HG02571 (cell line): Measurements from ENCODE around the gene MYG1.

Source experiments
- ATAC-seq: cut with Tn5 transposase; IDR thresholded peaks from one replicate; pipeline ENCODE4 v1.9.1; 2021; ENCODE audit warnings: mild to moderate bottlenecking, moderate library complexity; ENCODE audit not compliant: unreplicated experiment

Gene MYG1, protein sequence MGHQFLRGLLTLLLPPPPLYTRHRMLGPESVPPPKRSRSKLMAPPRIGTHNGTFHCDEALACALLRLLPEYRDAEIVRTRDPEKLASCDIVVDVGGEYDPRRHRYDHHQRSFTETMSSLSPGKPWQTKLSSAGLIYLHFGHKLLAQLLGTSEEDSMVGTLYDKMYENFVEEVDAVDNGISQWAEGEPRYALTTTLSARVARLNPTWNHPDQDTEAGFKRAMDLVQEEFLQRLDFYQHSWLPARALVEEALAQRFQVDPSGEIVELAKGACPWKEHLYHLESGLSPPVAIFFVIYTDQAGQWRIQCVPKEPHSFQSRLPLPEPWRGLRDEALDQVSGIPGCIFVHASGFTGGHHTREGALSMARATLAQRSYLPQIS

GRCh38 chr12:53299454-53300180 lies at the start of gene MYG1:
TSS of gene MYG1 (plus strand) at chr12:53299695. CDS start at chr12:53299738, 43 bp downstream.
- peak; percentile 69 for ATAC-seq

GRCh38 chr12:53251477-53252348 lies 47.8 kb upstream of the MYG1 start:
- ATAC-seq: peak; percentile 75

DNA sequence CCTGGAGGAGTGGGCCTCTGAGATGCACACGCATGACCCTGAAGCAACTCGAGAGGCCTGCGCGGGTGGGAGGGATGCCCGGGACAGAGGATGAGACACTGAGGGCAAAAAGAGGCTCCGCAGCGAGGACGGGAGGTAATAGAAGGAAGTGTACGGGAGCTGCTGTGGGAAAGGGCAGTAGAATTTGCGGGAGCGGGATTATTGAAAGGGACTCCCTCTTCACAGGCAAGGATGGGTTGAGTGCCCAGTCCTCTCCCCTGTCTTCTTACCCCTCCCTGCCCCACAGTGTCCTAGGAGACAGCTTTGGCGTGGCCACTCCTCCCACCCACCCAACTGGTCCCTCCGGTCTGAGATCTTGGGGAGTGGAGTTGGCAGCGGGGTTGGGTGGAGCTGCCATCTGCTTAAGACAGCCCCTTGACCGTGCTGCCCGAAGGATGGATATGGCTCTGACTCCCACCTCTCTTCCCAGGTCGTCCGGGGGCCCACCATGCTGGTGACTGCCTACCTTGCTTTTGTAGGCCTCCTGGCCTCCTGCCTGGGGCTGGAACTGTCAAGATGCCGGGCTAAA lies 47.1 kb upstream of the MYG1 start:
- ATAC-seq: peak; percentile 5

GRCh38 chr12:53253298-53253697 lies 46.2 kb upstream of the MYG1 start:
- ATAC-seq: no peak

DNA sequence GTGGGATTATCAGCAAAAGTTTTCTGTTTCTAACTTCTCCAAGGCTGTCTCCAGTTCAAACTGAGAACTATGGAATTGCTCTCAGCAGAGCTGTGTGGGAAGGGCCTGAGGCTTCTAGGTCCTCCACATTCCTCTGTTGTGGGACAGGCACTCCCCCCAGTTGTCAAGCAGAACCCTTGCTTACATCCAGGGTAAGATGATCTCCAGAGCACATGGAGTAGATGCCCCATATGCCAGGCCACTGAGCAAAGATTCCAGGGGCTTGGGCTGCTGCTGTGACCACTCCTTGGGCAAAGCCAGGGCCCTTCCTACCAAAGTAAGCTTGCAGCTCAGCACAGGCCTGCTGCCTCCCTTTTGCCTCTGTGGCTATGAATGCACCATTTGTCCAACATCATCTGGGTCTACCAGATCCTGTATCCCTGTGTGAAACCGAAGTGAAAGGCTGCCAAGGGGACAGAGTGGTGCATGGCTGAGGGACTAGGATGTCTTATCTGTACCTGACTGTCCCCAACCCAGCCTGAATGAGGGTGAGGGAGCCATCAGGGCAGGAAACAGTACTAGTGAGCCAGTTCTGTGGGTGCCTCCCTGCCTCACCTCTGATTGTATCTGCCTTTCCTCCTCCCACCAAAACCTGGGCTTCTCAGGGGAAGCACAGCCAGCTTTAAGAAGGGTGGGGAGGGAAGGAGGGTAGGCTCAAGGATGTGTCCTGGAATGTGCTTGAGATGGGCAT lies 44.5 kb upstream of the MYG1 start:
- ATAC-seq: no peak

- no peak for ATAC-seq
Measured at GRCh38 chr12:53255996-53256395, 43.5 kb upstream of the MYG1 start.

DNA sequence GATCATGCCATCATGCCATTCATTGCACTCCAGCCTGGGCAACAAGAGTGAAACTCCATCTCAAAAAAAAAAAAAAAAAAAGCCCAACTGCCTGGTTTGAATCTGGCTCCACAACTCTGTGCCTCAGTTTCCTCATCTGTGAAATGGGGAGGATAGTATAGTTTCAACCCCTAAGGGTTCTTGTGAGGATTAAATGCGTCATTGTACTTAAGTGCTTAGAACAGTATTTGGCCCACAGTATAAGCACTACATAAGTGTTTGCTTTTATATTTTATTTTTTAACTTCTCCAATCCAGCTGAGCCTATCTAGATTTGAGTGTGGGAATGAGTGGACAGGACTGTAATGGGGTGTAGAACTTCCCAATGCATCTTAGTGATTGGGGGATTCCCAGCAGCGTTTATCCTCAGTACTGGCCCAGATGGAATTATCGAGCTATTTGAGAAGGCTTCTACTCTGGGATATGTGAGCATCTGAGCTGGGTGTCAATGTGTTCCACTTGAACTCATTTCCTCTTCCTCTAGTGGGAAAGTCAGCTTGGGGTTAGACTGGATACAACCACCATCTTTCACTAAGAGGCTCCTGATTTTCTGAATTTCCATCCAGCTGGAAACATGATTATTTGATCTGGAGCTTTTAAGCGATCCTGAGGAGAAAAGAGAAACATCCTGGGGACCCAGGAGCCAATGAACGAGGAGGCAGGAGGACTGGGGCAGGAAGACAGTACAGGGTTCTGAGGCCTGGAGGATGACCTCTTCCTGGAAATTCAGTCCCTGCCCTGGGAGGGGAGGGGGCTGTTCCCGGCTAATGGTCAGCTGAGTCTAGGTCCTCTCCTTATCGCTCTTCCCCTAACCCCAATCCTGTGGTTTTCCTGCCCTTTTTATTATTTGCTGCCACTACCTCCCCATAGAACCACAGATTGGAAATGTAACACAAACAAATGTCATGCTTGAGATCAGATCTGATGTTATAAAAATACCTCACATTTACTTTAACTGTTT lies 40.7 kb upstream of the MYG1 start:
- no peak for ATAC-seq

- ATAC-seq: no peak
Measured at GRCh38 chr12:53259891-53260290, 39.6 kb upstream of the MYG1 start.

GRCh38 chr12:53265783-53266182 lies 33.7 kb upstream of the MYG1 start:
- ATAC-seq: no peak

DNA sequence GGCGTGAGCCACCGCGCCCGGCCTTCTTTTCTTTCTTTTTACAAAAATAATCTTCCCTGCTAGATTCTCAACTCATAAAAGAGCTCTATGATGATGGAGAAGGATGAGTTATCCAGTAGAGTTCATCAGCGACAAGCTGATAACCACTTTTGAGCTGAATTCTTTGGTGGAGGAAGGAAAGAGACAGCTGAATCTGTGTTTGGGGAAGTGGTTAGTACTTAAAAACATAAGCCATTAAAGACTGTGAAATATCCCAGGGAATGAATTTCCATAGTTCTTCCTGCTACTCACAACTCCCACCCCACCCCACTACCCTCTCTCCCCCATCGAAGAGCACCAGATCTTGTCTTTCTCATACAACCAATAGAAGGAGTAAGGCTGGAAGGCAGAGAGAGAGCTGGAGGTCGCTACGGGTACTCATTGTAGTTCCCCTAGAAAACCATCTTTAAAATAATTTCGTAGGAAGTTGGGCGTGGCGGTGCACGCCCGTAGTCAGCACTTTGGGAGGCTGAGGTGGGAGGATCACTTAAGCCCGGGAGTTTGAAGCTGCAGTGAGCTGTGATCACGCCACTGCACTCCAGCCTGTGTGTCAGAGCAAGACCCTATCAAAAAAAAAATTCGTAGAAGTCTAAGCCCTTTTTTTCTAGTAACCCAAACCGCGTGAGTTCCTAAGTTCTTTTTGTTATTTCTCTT lies 32.0 kb upstream of the MYG1 start:
- ATAC-seq: no peak

DNA sequence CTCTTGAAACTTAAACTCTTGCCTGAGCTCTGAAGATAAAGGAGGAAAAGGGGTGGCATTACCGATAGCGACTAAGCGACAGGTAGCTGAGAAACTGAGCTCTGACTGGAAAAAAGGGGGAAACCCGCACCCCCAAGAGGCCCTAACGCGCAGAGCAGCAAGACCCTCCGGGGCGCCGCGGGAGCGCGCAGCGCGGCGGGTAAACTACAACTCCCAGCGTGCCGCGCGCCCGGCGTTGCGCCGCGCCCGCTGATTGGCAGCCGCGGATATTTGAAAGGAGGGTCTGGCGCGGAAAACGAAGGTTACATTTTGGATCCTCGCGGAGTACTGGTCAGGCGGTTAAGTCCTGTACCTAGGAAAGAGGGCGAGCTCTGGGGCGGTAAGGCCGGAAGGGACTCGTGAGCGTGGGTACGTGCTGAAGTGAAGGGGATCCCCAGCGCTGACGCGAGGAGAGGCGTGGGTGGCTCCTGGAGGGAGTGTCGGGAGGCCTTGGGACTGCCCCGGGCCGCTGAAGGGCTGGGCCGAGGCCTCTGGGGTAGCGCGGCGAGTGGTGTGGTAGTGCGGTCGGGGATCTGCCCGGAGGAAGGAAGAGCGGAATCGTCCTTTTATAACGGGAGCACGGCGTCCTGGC lies 31.4 kb upstream of the MYG1 start, which contains the start of gene ESPL1:
ESPL1 (plus strand) TSS at position 301 of the 631 bp plus-strand sequence. CDS start 468 bp downstream, outside the sequence.
- peak; percentile 74 for ATAC-seq

DNA sequence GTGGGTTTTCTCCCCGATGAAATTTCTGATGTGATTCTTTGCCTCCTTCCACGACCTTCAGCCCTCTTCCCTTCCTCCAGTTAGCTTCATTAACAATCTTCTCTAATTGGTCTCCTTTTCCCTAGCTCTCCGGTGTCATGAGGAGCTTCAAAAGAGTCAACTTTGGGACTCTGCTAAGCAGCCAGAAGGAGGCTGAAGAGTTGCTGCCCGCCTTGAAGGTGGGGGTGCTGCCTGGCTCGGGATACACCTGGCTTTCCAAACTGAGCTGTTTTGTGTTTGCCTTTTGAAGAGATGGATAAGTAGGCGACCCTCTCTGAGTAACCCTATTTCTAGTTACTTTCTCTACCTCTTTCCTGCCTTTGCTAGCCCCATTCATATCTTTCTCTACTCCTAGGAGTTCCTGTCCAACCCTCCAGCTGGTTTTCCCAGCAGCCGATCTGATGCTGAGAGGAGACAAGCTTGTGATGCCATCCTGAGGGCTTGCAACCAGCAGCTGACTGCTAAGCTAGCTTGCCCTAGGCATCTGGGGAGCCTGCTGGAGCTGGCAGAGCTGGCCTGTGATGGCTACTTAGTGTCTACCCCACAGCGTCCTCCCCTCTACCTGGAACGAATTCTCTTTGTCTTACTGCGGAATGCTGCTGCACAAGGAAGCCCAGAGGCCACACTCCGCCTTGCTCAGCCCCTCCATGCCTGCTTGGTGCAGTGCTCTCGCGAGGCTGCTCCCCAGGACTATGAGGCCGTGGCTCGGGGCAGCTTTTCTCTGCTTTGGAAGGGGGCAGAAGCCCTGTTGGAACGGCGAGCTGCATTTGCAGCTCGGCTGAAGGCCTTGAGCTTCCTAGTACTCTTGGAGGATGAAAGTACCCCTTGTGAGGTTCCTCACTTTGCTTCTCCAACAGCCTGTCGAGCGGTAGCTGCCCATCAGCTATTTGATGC lies 30.6 kb upstream of the MYG1 start:
- ATAC-seq: no peak

DNA sequence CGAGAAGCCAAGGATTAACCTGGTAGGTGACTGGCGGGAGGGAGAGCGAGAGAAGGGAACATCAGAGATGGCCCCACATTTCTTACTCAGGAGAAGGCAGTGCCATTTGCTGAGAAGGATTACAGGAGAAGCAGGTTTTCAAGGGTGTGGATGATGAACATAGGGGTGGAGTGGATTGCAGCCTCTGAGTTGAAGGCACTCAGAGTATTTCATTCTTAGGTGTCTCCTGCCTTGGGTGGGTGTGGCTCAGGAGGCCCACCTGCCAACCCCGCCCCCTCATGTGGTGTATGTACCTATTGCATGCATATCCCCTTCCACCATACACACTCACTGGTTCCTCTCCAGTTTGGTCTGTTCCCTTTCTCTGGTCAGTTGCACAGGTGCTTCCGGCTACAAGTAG lies 25.1 kb upstream of the MYG1 start:
- ATAC-seq: no peak

GRCh38 chr12:53276511-53276910 lies 23.0 kb upstream of the MYG1 start:
- ATAC-seq: no peak

DNA sequence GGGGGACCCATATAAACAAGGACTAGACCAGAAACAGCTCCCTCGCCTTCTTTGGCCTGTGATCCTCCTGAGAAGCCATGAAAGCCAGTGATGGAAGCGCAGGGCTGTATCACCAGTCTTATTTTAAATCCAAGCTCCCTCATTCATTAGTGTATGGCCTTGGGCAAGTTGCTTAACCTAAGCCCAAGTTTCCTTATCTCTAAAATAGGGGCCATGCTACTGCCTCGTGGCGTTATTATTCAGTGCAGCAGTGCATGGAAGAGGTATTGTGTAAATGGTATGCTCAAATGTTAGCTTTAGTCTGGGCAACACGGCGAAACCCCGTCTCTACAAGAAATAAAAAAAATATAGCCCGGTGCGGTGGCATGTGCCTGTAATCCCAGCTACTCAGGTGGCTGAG lies 21.5 kb upstream of the MYG1 start:
- ATAC-seq: no peak

DNA sequence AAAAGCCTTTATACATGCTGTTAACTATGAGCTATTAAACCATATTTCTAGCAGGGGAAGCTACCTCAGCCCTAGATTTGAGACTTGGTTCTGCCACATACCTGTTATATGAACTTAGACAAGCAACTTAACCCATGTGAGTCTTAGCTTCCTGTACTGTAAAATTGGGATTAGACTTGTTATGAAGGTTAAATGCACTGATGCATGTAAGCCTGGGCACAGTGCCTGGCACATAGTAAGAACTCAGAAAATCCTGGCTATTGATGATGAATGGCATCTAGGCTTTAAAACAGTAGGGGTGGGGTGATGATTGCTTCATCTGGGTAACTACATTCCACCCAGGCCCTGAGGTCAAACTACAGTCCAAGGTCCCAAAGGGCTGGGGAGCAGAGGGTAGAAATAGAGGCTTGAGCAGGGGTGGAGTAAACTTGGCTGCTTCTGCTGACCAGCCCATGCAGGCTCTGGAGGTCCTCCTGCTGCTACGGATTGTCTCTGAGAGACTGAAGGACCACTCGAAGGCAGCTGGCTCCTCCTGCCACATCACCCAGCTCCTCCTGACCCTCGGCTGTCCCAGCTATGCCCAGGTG lies 20.1 kb upstream of the MYG1 start:
- ATAC-seq: no peak
